NCI-H2107 treated with DMSO at 0.1 percent for 48 hours (cell line): ENCODE data around the gene PNCK.
"Not testable (repeated sequence)": the region's sequence is repeated elsewhere in the genome, so short reads cannot be mapped to it uniquely, and the experiment has no call there.

Source experiments
- DNase-seq: peaks from one replicate; lab custom pipeline; 2025; ENCODE audit not compliant: unreplicated experiment; lab: John Stamatoyannopoulos, UW

The PNCK gene

GRCh38 chrX:153686711-153687110, 13.1 kb upstream of the PNCK start:
- no peak for DNase-seq

- no peak for DNase-seq
Measured at GRCh38 chrX:153685751-153686696, 12.4 kb upstream of the PNCK start.

GRCh38 chrX:153685156-153685536, 11.5 kb upstream of the PNCK start:
- DNase-seq, result no peak

- no peak for DNase-seq
Measured at GRCh38 chrX:153684467-153685155, 11.0 kb upstream of the PNCK start.

DNA sequence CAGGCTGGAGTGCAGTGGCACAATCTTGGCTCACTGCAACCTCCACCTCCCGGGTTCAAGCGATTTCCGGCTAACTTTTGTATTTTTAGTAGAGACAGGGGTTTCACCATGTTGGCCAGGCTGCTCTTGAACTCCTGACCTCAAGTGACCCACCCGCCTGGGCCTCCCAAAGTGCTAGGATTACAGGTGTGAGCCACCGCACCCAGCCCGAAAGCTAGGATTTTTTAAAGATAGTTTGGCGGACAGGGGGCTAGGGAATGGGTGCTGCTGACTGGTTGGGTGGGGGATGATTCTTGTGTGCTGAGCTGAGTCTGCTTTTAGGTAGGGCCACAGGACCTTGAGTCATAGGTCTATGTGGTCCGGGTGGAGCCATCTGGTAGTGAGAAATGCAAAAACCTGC, 9.9 kb upstream of the PNCK start:
- DNase-seq, result not testable (repeated sequence)

DNA sequence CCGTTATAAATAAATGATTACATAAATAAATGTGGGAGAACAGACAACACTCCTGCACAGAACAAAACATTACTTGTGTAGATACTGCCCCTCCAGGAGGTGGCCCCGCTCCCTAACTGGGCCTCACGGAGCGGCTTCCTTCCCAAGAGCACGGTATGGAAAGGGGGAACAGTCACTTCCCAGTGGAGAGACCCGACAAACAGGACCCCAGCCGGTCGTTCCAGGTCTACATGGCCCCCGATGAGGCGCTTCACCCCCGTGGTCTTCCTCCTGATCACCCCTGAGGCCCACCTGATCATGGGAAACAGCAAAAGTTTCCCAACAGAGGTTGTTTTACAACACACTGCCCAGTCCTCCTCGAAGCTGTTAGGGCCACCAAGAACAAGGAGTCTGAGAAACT, 7.6 kb upstream of the PNCK start:
- DNase-seq, result no peak

DNA sequence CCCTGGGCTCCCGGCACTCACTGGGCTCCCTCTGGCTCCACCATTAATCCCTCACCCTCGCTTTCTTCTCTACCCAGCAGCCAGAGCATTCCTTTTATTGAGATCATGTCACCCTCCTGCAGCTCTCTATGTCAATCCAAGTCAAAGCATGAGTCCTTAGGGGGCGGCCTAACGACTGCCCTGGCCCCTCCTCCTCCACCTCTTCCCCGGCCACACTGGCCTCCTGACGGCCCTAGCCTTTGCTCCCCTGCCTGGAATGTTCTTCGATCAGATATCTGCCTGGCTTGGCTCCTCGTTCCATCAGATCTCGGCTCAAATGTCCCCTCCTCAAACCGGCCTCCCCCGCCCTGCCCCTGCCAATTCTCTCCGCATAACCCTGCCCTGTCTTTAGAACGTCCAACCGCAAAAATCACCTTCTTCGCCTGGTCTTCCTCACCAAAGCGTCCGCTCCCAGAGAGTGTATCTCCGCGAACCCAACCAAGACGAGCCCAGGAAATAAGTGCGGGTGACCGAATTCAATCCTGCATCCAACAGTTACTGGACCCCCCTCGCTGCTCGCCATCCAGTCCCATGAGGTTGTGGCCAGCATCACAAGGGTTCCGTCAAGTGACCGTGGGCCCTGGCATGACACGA, 722 bp upstream of the PNCK start:
- no peak for DNase-seq

DNA sequence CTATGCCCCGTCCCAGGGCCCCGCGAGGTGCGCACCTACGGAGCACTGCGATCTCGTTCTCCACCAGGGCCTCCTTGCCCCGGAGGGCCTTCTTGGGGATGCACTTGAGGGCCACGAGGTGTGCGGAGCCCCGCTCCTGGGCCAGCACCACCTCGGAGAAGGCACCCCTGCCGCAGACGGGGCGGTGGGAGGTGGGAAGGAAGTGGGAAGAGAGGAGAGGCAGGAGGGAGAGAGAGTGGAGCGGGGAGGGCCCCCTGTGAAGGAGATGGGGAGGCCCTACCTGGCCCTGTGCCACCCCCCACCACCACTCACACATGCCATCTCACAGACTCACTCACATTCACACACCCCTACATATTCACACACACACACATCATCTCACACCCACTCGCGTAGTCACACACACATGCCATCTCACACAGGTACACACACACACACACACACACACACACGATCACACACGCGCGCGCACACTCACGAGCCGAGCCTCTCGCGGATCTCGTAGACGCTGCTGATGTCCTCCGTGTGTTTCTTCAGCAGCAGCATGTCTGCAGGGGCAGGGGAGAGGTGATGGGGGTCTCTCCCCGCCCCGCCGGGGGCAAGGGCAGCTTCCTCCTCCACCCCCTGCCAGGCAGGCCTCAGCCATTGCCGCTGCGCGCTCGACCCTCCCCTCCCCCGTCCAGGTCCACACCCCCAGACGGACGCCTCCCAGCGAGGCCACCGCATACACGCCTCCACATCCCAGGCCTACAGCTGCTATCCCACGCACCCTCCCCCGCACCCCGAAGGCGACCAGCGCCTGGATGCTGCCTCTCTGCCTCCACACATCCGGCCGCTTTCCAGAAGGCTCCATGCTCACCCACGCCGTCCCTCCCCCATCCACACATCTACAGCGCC, 834 bp downstream of the PNCK start:
- no peak for DNase-seq

DNA sequence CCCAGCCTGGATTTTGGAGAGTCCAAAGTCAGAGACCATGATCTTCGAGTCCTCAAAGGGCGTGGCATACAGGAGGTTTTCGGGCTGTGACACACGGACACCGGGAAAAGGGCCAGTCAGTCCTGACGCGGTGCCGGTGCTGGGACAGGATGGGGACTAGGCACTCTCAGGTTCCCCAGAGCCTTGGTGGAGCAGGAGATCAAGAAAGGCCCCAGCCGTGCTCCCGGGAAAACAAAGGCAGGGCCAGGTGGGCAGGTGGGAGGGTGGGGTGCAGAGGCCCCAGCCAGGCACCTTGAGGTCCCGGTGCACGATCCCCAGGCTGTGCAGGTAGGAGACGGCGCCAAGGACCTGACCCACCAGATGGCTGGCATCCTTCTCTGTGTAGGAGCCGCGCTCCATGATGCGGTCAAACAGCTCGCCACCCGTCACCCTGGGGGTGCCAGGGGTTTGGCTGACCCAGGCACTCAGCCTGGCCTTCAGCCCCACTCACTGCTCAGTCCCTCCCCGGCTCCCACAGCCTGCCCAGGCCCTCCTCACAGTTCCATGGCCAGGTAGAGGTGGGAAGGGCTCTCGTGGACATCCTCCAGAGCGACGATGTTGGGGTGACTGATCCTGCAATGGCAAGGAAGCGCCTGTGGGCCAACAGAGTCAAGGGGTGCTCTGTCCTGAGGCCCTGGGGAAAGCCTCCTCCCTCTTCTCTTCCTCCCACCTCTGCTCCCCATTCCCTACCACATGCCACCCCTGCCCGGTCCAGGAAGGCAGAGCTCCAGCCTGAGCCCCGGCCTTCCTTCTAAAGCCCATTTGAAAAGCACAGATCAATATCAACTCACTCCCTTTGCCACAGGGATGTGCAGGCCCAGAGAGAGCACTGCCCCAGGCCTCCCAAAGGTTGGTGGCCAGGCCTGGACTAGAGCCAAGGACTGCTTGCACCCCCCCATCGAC, 1.8 kb downstream of the PNCK start:
- DNase-seq, result no peak

GRCh38 chrX:153670748-153671588, 2.6 kb downstream of the PNCK start:
- DNase-seq, result no peak

DNA sequence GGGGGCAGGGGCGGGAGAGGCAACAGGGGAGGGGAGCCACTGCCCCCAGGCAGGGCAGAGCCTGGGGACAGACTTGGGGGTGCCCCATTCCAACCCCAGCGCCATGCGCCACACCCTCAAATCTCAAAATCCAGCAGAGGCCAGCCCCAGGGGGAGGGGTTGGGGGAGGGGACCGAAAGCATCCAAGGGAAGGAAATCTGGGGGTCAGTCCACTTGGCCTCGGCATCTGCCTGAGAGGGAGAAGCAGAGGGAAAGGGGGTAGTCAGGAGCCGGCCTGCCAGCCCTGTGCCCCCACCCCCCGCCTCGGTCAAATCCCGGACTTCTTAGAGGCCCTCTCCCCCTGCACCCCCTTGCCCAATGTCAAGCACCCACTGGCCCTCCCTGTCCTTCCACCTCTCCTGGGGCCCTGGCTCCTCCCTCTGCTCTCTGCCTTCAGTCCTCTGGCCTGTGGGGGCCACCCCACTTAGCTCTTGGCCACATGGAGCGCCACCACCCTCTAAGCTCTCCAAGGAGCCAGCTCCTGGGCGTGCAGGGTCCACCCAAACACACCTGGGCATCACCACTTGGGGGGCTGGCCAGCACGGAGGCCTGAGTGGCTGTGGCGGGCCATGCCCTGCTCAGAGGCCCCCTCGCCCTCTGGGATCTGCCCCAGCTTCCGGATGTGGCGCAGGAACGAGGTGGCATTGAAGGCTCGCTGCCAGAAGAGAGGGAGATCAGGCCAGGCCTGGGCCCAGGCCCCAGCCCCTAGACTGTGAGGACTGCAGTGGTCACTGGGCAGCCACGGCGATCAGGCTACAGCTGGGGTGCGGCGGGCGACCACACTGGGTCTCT, 3.5 kb downstream of the PNCK start:
- no peak for DNase-seq

- DNase-seq, result no peak
Measured at GRCh38 chrX:153669174-153669890, 4.3 kb downstream of the PNCK start.

DNA sequence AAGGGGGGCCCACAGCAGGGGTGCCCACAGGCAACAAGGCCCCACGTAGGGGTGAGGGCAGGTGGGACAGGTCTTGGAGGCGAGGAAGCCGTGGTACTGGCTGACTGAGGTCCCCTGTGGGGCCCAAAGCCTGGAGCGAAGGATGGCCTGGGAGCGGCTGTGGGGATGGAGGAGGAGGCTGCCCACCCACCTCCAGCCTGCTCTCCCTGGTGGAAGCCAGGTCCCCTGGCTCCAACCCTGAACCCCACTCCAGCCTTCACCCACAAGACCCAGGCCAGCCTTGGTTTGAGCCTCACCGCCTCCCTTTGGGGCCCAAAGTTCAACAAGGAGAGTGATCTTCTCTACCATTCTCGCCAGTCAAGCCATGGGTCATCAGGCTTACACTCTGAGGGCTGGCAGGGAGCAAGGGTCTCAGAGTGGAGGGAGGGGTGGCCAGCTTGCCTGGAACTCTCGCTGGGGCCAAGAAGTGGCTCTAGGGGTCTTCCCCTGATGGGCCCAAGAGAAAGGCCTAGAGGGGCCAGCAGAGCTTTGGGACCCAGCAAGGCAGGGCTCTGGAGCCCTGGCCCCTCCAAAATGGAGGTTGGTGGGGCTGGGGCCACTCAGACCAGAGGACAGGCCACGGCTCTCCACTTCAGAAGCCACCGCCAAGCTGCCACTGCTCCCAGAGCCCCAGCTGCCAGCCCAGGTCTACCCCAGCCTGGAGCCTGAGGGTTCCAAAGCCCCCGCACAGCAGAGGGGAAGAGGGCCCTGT, 5.0 kb downstream of the PNCK start:
- no peak for DNase-seq

- DNase-seq, result peak; percentile 73
Measured at GRCh38 chrX:153667956-153668396, 5.6 kb downstream of the PNCK start.

- DNase-seq, result no peak
Measured at GRCh38 chrX:153667281-153667955, 6.2 kb downstream of the PNCK start.

DNA sequence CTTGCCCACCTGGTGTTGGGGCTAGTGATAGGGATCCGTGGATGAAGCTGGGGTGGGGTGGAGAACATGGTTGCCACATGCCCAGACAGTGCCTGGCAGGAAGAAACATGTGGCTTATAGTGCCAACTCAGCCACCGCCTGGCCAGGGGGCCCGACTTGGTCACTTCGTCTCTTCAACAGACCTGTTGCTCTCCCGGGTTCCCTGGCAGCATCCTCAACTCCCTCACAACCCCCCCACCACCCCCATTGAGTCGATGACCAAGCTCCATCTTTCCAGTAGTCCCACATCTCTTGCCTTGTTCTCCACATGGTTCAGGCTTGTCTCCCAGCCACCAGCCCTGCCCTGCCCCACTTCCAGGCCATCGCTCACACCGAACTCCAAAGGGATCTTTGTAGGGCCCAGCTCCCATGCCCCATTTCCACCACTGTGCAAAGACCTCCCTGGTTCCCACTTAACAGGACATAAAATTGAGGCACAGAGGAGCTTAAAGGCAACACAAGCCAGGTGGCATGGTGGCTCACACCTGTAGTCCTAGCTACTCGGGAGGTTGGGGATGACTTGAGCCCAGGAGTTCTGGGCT, 7.8 kb downstream of the PNCK start:
- no peak for DNase-seq
